K562 (cell line): Measurements from ENCODE around the gene BRCA1. TPM values are rescaled to one million over a fixed set of nuclear protein-coding genes. Genes with fewer than 3 reads are reported as not detected.

Experiments used
- AFF4 ChIP-seq: sonication (generic); formaldehyde crosslinking; IDR thresholded peaks from 2 replicates; pipeline ENCODE4 v1.8.0; 2023; ENCODE audit warnings: mild to moderate bottlenecking, missing genetic modification reagents
- BRD4 ChIP-seq: fragments of 200-600 bp; sonication (generic); IDR thresholded peaks from 2 replicates; pipeline ENCODE4 v1.6.1; 2017; ENCODE audit warnings: inconsistent platforms
- CTCFL ChIP-seq: IDR thresholded peaks from 2 replicates; pipeline ENCODE4 v1.6.1; 2011; ENCODE audit warnings: borderline replicate concordance, low read depth, mild to moderate bottlenecking, moderate library complexity, low read length; ENCODE audit not compliant: insufficient read depth, poor library complexity, severe bottlenecking
- HIVEP1 ChIP-seq: fragments of 250-450 bp; sonication (Bioruptor Pico); IDR thresholded peaks from 2 replicates; pipeline ENCODE4 v1.4.0; 2020; ENCODE audit warnings: mild to moderate bottlenecking
- NR1H2 ChIP-seq: sonication (generic); formaldehyde crosslinking; IDR thresholded peaks from 2 replicates; pipeline ENCODE4 v1.4.0; 2020; ENCODE audit warnings: mild to moderate bottlenecking, missing genetic modification reagents
- POLR2G ChIP-seq: fragments of 200-400 bp; formaldehyde crosslinking; IDR thresholded peaks from 2 replicates; pipeline ENCODE4 v1.6.1; 2017; ENCODE audit warnings: low read depth, mild to moderate bottlenecking, antibody characterized with exemption, low read length, moderate library complexity
- POLR3G ChIP-seq: IDR thresholded peaks from 2 replicates; pipeline ENCODE4 v1.6.1; 2011; ENCODE audit not compliant: insufficient read length, insufficient replicate concordance; ENCODE audit errors: extremely low read depth
- RBM22 ChIP-seq: fragments of 200-400 bp; formaldehyde crosslinking; IDR thresholded peaks from 2 replicates; pipeline ENCODE4 v1.6.1; 2018; ENCODE audit warnings: low read length, low read depth; ENCODE audit not compliant: poor library complexity, severe bottlenecking
- SNRNP70 ChIP-seq: fragments of 200-400 bp; formaldehyde crosslinking; optimal IDR thresholded peaks from 2 replicates; pipeline ENCODE3; 2017; ENCODE audit warnings: low read depth, low read length
- TAF9B ChIP-seq: fragments of 450-650 bp; IDR thresholded peaks from 2 replicates; pipeline ENCODE4 v1.6.1; 2018; ENCODE audit warnings: mild to moderate bottlenecking; ENCODE audit not compliant: partially characterized antibody
- U2AF2 ChIP-seq: fragments of 200-400 bp; formaldehyde crosslinking; optimal IDR thresholded peaks from 2 replicates; pipeline ENCODE3; 2017; ENCODE audit warnings: low read depth, mild to moderate bottlenecking, low read length
- XRCC5 ChIP-seq: fragments of 200-400 bp; formaldehyde crosslinking; IDR thresholded peaks from 2 replicates; pipeline ENCODE4 v1.6.1; 2017; ENCODE audit warnings: low read depth, mild to moderate bottlenecking, low read length
- ZNF395 ChIP-seq: fragments of 200-800 bp; sonication (Bioruptor generic); IDR thresholded peaks from 2 replicates; pipeline ENCODE4 v1.6.1; 2017; ENCODE audit warnings: missing genetic modification characterization, missing compliant biosample characterization
- ZNF449 ChIP-seq: fragments of 250-450 bp; sonication (Bioruptor Pico); IDR thresholded peaks from 2 replicates; pipeline ENCODE4 v1.8.0; 2022; ENCODE audit warnings: moderate library complexity, mild to moderate bottlenecking, inconsistent platforms
- ZNF512 ChIP-seq: IDR thresholded peaks from 2 replicates; pipeline ENCODE4 v1.6.1; 2016; ENCODE audit warnings: missing genetic modification characterization, missing compliant biosample characterization
- polyA plus RNA-seq, 8 experiments: library from polyadenylated mRNA; depleted of rRNA in 4 of 8; stranded (reverse) in 5 of 8; unstranded in 3 of 8; fragments of >200 nt; fragmentation: Nextera tagmentation in 2 of 8; fragmentation: Illumina TruSeq in 1 of 8; extraction: Ambion mirVana in 2 of 8; extraction: Trizol in 1 of 8; gene quantifications; 2 replicates each; pipeline versions ENCODE4 v1.2.1 to v1.2.3, GENCODE V29; 2011 to 2014; ENCODE audit warnings: inconsistent platforms in 1 of 8, missing spikeins in 1 of 8
- total RNA-seq, 7 experiments: library from RNA; depleted of rRNA in 6 of 7; stranded (reverse); fragments of >200 nt in 6 of 7; fragmentation: Illumina TruSeq in 2 of 7; extraction: Trizol in 2 of 7; gene quantifications; 2 replicates each; pipeline versions ENCODE4 v1.2.1 to v1.2.3, GENCODE V29; 2011 to 2021; ENCODE audit warnings: low replicate concordance in 1 of 7

BRCA1 gene
- total and polyA plus RNA-seq, 9 of the 15 experiments (the other 6 are each of a cell fraction or from before 2014, with no cell fraction given), result 25.9 to 95.3 (median 62.3) TPM

- TF ChIP-seq ZNF449, result no peak
- TF ChIP-seq RBM22, result peak; percentile 47
- TF ChIP-seq CTCFL, result no peak
- TF ChIP-seq U2AF2, result no peak
- TF ChIP-seq POLR3G, result no peak
- TF ChIP-seq XRCC5, result 0 out of 2 replicates have a peak, but pooled peaks have one; percentile 16
- TF ChIP-seq ZNF512, result no peak
- TF ChIP-seq HIVEP1, result no peak
- TF ChIP-seq TAF9B, result no peak
- TF ChIP-seq BRD4, result peak; percentile 86
- TF ChIP-seq ZNF395 (CRISPR knock-in tag), result peak; percentile 23; the same call in 1 of the 2 replicates
- peak; percentile 77; the same call in 1 of the 2 replicates for TF ChIP-seq AFF4 (CRISPR knock-in tag)
- TF ChIP-seq NR1H2, result no peak
- TF ChIP-seq POLR2G, result peak; percentile 68
- TF ChIP-seq SNRNP70, result no peak
Measured at GRCh38 chr17:43125967-43126910, 1.1 kb upstream of the BRCA1 start (continued).
